GM19240 (cell line): ENCODE data around the gene LILRB5.
"Not testable (repeated sequence)": the region's sequence is repeated elsewhere in the genome, so short reads cannot be mapped to it uniquely, and the experiment has no call there.

ENCODE experiments used
- DNase-seq: peaks from one replicate; pipeline ENCODE4 v3.0.0; 2011; ENCODE audit warnings: low spot score; ENCODE audit not compliant: insufficient read length

LILRB5 gene

GRCh38 chr19:54216869-54217268 lies 40.2 kb downstream of the LILRB5 start:
- no peak for DNase-seq

- DNase-seq, result not testable (repeated sequence)
Measured at GRCh38 chr19:54214734-54215133, 42.3 kb downstream of the LILRB5 start.

- not testable (repeated sequence) for DNase-seq
Measured at GRCh38 chr19:54214217-54214616, 42.9 kb downstream of the LILRB5 start.

GRCh38 chr19:54211235-54211634 lies 45.8 kb downstream of the LILRB5 start:
- no peak for DNase-seq

GRCh38 chr19:54209811-54210494 lies 47.1 kb downstream of the LILRB5 start:
- DNase-seq, result no peak

DNA sequence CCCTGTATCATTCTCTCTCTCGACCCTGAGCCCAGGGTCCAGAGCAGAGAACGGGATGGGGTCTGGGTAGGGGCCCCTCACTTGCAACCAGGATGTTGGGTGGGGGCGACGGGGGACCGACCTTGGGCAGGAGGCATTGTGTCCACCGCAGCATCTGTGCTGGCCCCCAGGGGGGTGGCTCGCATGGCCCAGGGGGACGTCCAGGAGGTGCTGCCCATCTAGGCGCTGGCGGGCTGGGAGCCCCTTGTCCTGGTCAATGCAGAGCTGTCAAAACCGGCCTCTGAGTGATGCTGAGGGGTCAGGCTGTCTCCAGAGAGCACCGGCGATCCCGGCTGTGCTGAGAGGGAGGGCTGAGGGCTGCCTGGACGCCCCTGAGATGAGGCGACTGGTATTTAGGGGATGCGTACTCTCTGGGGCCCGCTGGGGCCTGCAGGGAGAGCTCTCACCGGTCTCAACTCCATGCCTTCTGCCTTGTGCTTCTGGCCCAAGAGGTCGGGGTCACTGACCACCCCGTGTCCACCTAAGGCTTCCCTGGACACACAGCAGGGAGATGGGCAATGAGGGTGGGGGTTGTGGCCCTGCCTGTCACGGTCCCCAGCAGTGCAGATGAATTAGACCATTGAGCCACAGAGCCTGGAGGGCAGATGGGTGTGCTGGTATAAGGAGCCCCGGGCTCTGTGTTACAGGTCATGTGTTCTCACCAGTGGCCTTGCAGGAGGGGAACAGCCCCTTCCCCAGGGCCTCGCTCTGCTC lies 47.8 kb downstream of the LILRB5 start:
- no peak for DNase-seq

DNA sequence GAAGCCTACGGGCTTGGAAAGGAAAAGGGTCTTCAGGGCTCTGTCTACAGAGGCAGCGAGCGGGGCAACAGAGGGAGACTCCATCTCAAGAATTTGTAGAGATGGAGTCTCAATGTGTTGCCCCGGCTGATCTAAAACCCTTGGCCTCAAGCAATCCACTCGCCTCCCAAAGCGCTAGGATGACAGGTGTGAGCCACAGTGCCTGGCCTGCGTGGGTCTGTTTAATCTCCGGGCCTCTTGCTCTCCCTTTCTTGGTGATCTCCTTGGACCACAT lies 48.4 kb downstream of the LILRB5 start:
- DNase-seq, result no peak

DNA sequence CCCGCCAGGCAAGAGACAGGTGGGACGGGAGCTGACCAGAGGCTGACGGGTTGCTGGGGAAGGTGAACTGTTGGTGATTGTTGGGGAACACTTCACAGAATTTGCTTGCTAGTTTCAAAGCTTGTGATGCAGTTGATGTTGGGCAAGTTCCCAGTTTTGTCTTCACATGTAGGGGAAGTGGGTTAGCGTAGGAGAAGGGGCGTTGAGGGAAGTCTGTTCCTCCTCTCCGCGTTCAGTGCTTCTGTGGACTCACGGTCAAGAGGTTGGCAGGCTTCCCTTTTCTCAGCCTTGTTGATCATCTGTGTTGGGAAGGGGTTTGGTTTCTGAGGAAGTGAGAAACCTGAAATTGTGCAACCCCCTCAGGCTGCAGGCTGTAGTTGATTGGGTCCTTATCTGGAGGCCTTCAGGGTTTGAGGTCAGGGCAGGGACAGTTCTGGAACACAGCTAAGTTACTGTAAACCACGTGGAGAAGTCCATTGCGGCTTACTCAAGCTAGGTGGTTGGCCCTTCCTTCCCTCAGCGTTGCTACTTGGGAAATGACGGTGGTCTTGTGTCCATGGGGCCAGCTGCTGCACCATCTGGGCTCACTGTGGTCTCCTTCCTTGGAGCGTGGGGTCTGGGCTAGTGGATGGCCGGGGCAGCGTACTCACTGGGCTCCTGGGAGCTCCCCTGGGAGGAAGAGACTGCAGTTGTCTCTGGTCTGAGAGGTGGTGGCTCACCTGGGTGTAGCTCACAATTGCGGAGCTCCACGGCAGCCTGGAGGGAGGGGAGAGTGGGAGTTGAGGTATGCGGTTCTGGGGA lies 48.9 kb downstream of the LILRB5 start:
- no peak for DNase-seq

DNA sequence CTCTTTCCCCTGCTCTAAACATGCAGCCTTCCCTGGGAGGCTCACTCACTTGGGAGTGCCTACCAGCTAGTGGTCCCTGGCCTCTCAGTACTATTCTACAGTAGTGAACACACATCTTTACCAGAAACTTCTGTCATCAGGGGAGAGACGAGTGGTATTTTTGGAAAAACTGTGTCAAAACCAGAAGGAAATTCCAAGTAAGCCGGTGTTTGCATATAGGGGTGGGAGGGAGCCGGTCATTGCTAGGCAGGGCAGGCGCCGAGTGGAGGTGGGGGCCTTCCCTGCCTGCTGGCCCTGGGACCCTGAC lies 49.4 kb downstream of the LILRB5 start:
- DNase-seq, result no peak

- DNase-seq, result not testable (repeated sequence)
Measured at GRCh38 chr19:54207193-54207592, 49.9 kb downstream of the LILRB5 start.

GRCh38 chr19:54206831-54207177 lies 50.3 kb downstream of the LILRB5 start:
- no peak for DNase-seq

GRCh38 chr19:54206030-54206830 lies 50.8 kb downstream of the LILRB5 start:
- no peak for DNase-seq

DNA sequence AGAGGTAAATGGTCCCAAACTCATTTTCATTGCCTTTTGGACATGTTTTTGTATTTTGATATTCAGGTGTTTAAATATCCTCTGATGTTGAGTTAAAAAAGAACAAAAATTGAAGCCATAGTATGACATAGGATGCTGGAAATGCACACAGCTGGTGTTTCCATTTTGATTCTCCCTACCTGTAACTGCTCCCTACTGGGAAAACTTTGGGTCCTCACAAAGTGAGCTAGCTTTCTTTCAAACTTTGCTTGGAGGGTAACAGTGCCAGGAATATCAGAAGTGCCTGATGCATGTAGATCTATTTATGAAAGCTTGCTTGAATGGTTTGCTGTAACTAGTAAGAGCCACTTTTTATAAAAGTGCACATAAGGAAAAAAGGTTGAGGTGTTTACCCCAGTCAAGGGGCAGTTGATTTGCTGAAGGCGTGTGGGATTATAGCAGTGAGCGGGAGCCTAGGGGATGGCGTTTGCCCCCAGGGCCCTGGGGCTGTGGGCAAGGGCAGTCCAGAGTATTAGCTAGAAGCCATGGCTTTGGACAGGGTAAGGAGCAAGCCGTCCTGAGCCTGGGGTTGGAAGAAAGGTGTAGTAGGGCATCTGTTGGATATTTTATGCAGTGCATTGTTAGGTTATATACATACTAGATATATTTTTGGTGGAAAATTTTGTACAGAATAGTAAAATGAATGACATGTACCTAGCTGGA lies 52.2 kb downstream of the LILRB5 start:
- DNase-seq, result no peak

DNA sequence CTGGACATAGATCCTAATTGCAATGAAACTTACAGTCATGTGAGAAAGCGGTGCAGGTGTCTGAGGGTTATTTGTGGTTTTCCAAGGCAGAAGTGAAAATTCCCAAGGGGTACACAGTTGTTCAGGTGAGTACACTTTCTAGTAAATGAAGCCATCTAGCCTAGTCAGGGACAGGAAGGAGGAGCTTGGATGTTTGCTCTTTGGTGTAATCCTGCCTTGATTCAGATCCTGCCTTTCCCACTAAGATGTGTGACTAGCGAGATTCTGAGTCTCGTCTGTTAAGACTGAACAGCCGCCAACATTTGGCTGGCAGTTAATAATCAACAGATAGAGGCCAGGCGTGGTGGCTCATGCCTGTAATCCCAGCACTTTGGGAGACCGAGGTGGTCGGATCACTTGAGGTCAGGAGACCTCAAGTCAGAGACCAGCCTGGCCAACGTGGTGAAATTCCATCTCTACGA lies 53.9 kb downstream of the LILRB5 start:
- no peak for DNase-seq

DNA sequence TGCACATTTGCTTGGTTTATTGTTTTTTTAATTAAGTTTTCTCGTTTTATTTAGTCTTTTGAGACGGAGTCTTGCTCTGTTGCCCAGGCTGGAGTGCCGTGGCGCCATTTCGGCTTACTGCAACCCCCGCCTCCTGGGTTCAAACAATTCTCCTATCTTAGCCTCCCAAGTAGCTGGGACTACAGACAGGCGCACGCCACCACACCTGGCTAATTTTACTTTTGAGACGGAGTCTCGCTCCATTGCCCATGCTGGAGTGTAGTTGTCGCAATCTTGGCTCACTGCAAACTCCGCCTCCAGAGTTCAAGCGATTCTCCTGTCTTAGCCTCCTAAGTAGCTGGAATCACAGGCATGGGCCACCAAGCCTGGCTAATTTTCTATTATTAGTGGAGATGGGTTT lies 55.1 kb downstream of the LILRB5 start:
- DNase-seq, result no peak

GRCh38 chr19:54201172-54201701 lies 55.8 kb downstream of the LILRB5 start:
- no peak for DNase-seq
